ENCODE results near the gene RD3L. TPM values are rescaled to one million over a fixed set of nuclear protein-coding genes. Genes with fewer than 3 reads are reported as not detected.
"Not testable (repeated sequence)": the region's sequence is repeated elsewhere in the genome, so short reads cannot be mapped to it uniquely, and the experiment has no call there.

RD3L gene
- total RNA-seq, 2 donors from 2014 or later = 0.86 TPM; not detected in 1

- Mint-ChIP-seq H3K27me3 (peaks cover 65% of the 10 kb centered on the region), H3K4me3 (no peak overlapping the region), H3K36me3 (ENCODE audit: low read depth) (peaks cover 2% of the 10 kb centered on the region), H3K27ac (no peak overlapping the region), H3K4me1 (no peaks in the 10 kb centered on the region)
- DNase-seq = no peak
- H3K9me3 ChIP-seq (ENCODE audit: control insufficient read depth, low read length, poor library complexity, severe bottlenecking) = no peaks in the 10 kb centered on the region
- no peak for ATAC-seq
These were observed 4.6 kb upstream of the RD3L start for GRCh38 chr14:103946975-103947374.

GRCh38 chr14:103943673-103944072, 1.3 kb upstream of the RD3L start:
- H3K4me1 Mint-ChIP-seq = no peaks in the 10 kb centered on the region
- ATAC-seq = no peak
- no peak overlapping the region for H3K4me3 Mint-ChIP-seq
- H3K27ac Mint-ChIP-seq = no peak overlapping the region
- H3K36me3 Mint-ChIP-seq (ENCODE audit: low read depth) = peaks cover 2% of the 10 kb centered on the region
- H3K27me3 Mint-ChIP-seq = peaks cover 62% of the 10 kb centered on the region
- DNase-seq = no peak
- H3K9me3 ChIP-seq (ENCODE audit: control insufficient read depth, low read length, poor library complexity, severe bottlenecking) = no peaks in the 10 kb centered on the region

GRCh38 chr14:103941462-103941861, 867 bp downstream of the RD3L start:
- Mint-ChIP-seq H3K27ac (no peak overlapping the region), H3K4me1 (no peaks in the 10 kb centered on the region), H3K36me3 (ENCODE audit: low read depth) (no peaks in the 10 kb centered on the region), H3K27me3 (peaks cover 61% of the 10 kb centered on the region), H3K4me3 (no peak overlapping the region)
- H3K9me3 ChIP-seq (ENCODE audit: control insufficient read depth, low read length, poor library complexity, severe bottlenecking) = no peaks in the 10 kb centered on the region
- DNase-seq (no peak), ATAC-seq (no peak)

- H3K36me3 Mint-ChIP-seq (ENCODE audit: low read depth) = no peaks in the 10 kb centered on the region
- no peak for ATAC-seq
These were observed 7.2 kb downstream of the RD3L start for GRCh38 chr14:103935102-103935501.

GRCh38 chr14:103932791-103933490, 9.4 kb downstream of the RD3L start:
- H3K9me3 ChIP-seq (ENCODE audit: control insufficient read depth, low read length, poor library complexity, severe bottlenecking) = no peaks in the 10 kb centered on the region
- Mint-ChIP-seq H3K4me3 (no peak overlapping the region), H3K27me3 (peaks cover 28% of the 10 kb centered on the region), H3K36me3 (ENCODE audit: low read depth) (no peaks in the 10 kb centered on the region), H3K4me1 (peaks cover 6% of the 10 kb centered on the region), H3K27ac (no peak overlapping the region)
- no peak for DNase-seq
- no peak for ATAC-seq

More at GRCh38 chr14:103935102-103935501, 7.2 kb downstream of the RD3L start:
- DNase-seq = no peak
- Mint-ChIP-seq H3K4me3 (no peak overlapping the region), H3K27me3 (peaks cover 33% of the 10 kb centered on the region), H3K4me1 (peaks cover 6% of the 10 kb centered on the region), H3K27ac (peak overlapping the region; percentile 32)
- H3K9me3 ChIP-seq (ENCODE audit: control insufficient read depth, low read length, poor library complexity, severe bottlenecking) = no peaks in the 10 kb centered on the region

- no peak overlapping the region for H3K27ac Mint-ChIP-seq
- ATAC-seq (no peak), DNase-seq (no peak)
- peaks cover 6% of the 10 kb centered on the region for H3K4me1 Mint-ChIP-seq
- no peaks in the 10 kb centered on the region for H3K9me3 ChIP-seq (ENCODE audit: control insufficient read depth, low read length, poor library complexity, severe bottlenecking)
- H3K4me3 Mint-ChIP-seq = no peak overlapping the region
- no peaks in the 10 kb centered on the region for H3K36me3 Mint-ChIP-seq (ENCODE audit: low read depth)
- H3K27me3 Mint-ChIP-seq = peaks cover 19% of the 10 kb centered on the region
These were observed 10.9 kb downstream of the RD3L start for GRCh38 chr14:103931422-103931821.

- H3K36me3 Mint-ChIP-seq (ENCODE audit: low read depth) = no peaks in the 10 kb centered on the region
- H3K27ac Mint-ChIP-seq = no peak overlapping the region
- H3K27me3 Mint-ChIP-seq = peaks cover 15% of the 10 kb centered on the region
- H3K9me3 ChIP-seq (ENCODE audit: control insufficient read depth, low read length, poor library complexity, severe bottlenecking) = no peaks in the 10 kb centered on the region
- no peak for ATAC-seq
- DNase-seq = no peak
- peaks cover 6% of the 10 kb centered on the region for H3K4me1 Mint-ChIP-seq
- H3K4me3 Mint-ChIP-seq = no peak overlapping the region
These were observed 12.2 kb downstream of the RD3L start for GRCh38 chr14:103930051-103930604.

GRCh38 chr14:103928011-103928890, 14.1 kb downstream of the RD3L start, which contains the start of gene TDRD9:
TDRD9 (plus strand) TSS chr14:103928456; CDS start chr14:103928510, 54 bp downstream.
- no peak for DNase-seq
- H3K27ac Mint-ChIP-seq = no peak within 1 kb of the TSS

GRCh38 chr14:103927566-103927965, 14.8 kb downstream of the RD3L start:
- peaks cover 5% of the 10 kb centered on the region for H3K4me1 Mint-ChIP-seq
- no peak for DNase-seq
- H3K4me3 Mint-ChIP-seq = no peak overlapping the region
- no peak for ATAC-seq
- no peaks in the 10 kb centered on the region for H3K9me3 ChIP-seq (ENCODE audit: control insufficient read depth, low read length, poor library complexity, severe bottlenecking)
- H3K27me3 Mint-ChIP-seq = peaks cover 15% of the 10 kb centered on the region
- no peak overlapping the region for H3K27ac Mint-ChIP-seq
- H3K36me3 Mint-ChIP-seq (ENCODE audit: low read depth) = no peaks in the 10 kb centered on the region

More at GRCh38 chr14:103928011-103928890, 14.1 kb downstream of the RD3L start, which contains the start of gene TDRD9:
- H3K4me1 Mint-ChIP-seq = peaks cover 7% of the 10 kb centered on the region
- H3K9me3 ChIP-seq (ENCODE audit: control insufficient read depth, low read length, poor library complexity, severe bottlenecking) = no peaks in the 10 kb centered on the region
- peaks cover 8% of the 10 kb centered on the region for H3K27me3 Mint-ChIP-seq
- no peak within 1 kb of the TSS for H3K4me3 Mint-ChIP-seq
- H3K36me3 Mint-ChIP-seq (ENCODE audit: low read depth) = no peaks in the 10 kb centered on the region
- no peak for ATAC-seq

- no peak overlapping the region for H3K27ac Mint-ChIP-seq
- no peaks in the 10 kb centered on the region for H3K36me3 Mint-ChIP-seq (ENCODE audit: low read depth)
- H3K4me1 Mint-ChIP-seq = peaks cover 8% of the 10 kb centered on the region
- H3K4me3 Mint-ChIP-seq = no peak overlapping the region
- H3K27me3 Mint-ChIP-seq = peaks cover 15% of the 10 kb centered on the region
- no peak for DNase-seq
- H3K9me3 ChIP-seq (ENCODE audit: control insufficient read depth, low read length, poor library complexity, severe bottlenecking) = no peaks in the 10 kb centered on the region
- ATAC-seq = no peak
These were observed 17.0 kb downstream of the RD3L start for GRCh38 chr14:103925316-103925715.

- H3K36me3 Mint-ChIP-seq (ENCODE audit: low read depth) = no peaks in the 10 kb centered on the region
- no peak overlapping the region for H3K4me3 Mint-ChIP-seq
- no peak overlapping the region for H3K27ac Mint-ChIP-seq
- ATAC-seq (no peak), DNase-seq (no peak)
- no peaks in the 10 kb centered on the region for H3K9me3 ChIP-seq (ENCODE audit: control insufficient read depth, low read length, poor library complexity, severe bottlenecking)
- H3K4me1 Mint-ChIP-seq = peaks cover 8% of the 10 kb centered on the region
- H3K27me3 Mint-ChIP-seq = peaks cover 15% of the 10 kb centered on the region
These were observed 18.5 kb downstream of the RD3L start for GRCh38 chr14:103923863-103924262.

- H3K4me1 Mint-ChIP-seq; H3K9me3 ChIP-seq (ENCODE audit: control insufficient read depth, low read length, poor library complexity, severe bottlenecking); H3K27ac Mint-ChIP-seq; H3K36me3 Mint-ChIP-seq (ENCODE audit: low read depth); ATAC-seq; DNase-seq: not testable (repeated sequence)
- H3K27me3 Mint-ChIP-seq = peaks cover 15% of the 10 kb centered on the region
- H3K4me3 Mint-ChIP-seq = peak overlapping the region; percentile 91
These were observed 20.5 kb downstream of the RD3L start for GRCh38 chr14:103921855-103922200.

All from T-helper 17 cell (primary cell).